Adrenal gland (tissue), 12 donors: ENCODE data around the gene PHAX. TPM values are rescaled to one million over a fixed set of nuclear protein-coding genes. Genes with fewer than 3 reads are reported as not detected.

Experiments
- DNase-seq, 7 donors: peaks; one replicate each; pipeline ENCODE4 v3.0.0-alpha.2; 2019 to 2020
- H3K27ac ChIP-seq, 5 donors: fragments of 200-600 bp; sonication (generic) in 4 of 5; 1 replicate in 3 of 5; 2 replicates in 2 of 5; pipeline versions ENCODE4 v1.5.1 to v1.8.0; 2016 to 2020; ENCODE audit warnings: mild to moderate bottlenecking in 1 of 5
- H3K27me3 ChIP-seq: fragments of 200-600 bp; 2 replicates; pipeline ENCODE4 v1.8.0; 2021
- H3K36me3 ChIP-seq, 2 donors: fragments of 200-600 bp; replicated peaks in 1 of 2; 1 replicate in 1 of 2; 2 replicates in 1 of 2; pipeline versions ENCODE4 v1.5.1 to v1.8.0; 2018 to 2022
- H3K4me1 ChIP-seq, 2 donors: fragments of 200-600 bp; replicated peaks in 1 of 2; 1 replicate in 1 of 2; 2 replicates in 1 of 2; pipeline versions ENCODE4 v1.5.1 to v1.8.0; 2018 to 2021
- H3K4me3 ChIP-seq, 4 donors: fragments of 200-600 bp; sonication (generic) in 3 of 4; one replicate each; pipeline ENCODE4 v1.5.1; 2016 to 2018
- H3K9me3 ChIP-seq, 3 donors: fragments of 200-600 bp; sonication (generic) in 1 of 3; replicated peaks in 1 of 3; 1 replicate in 2 of 3; 2 replicates in 1 of 3; pipeline versions ENCODE4 v1.5.1 to v1.8.0; 2016 to 2021
- POLR2A ChIP-seq, 2 donors: fragments of 450-650 bp; IDR thresholded peaks; one replicate each; pipeline ENCODE4 v1.6.1; 2017; ENCODE audit warnings: antibody characterized with exemption in 2 of 2, mild to moderate bottlenecking in 2 of 2, moderate library complexity in 1 of 2
- WGBS, 4 donors: extraction: QIAGEN DNeasy Blood & Tissue Kit in 2 of 4; methylation state at CpG; one replicate each; pipeline versions ENCODE4 v1.1.5 to v1.1.7; 2013 to 2017; 5-methylcytosine and 5-hydroxymethylcytosine counted together
- intact Hi-C, 2 donors: fragments of 100-400 bp; cut with DNase I; formaldehyde crosslinking; loops; one replicate each; pipeline versions ENCODE4 v1.14.1 to v1.15.0; 2022 to 2023
- polyA plus RNA-seq, 3 donors: library from polyadenylated mRNA; stranded (reverse); fragments of 200-250 nt in 2 of 3; fragments of 350-450 nt in 1 of 3; fragmentation: Illumina TruSeq in 1 of 3; extraction: RNeasy Lipid Tissue Mini Kit (QIAGEN cat#74804) in 1 of 3; gene quantifications; one replicate each; pipeline ENCODE4 v1.2.3, GENCODE V29; 2013 to 2014
- small RNA-seq, 2 donors: library from RNA; depleted of rRNA; stranded (forward); fragments of <200 nt; gene quantifications; one replicate each; pipeline ENCODE3, GENCODE V24; 2016
- total RNA-seq, 9 donors: library from RNA; depleted of rRNA in 4 of 9; stranded (reverse); fragments of >200 nt in 4 of 9; fragments of 120-200 nt in 1 of 9; fragmentation: NEBNext Ultra II Directional in 1 of 9; extraction: Animal tissue kit (Norgen Biotek cat#: 25700) in 1 of 9; gene quantifications; one replicate each; pipeline versions ENCODE4 v1.1.0 to v1.2.4, GENCODE V29; 2013 to 2023
- TF ChIP-seq, protein P1 (sequence below), 6 experiments: fragments of 450-650 bp in 4 of 6; fragments of 200-600 bp in 2 of 6; sonication (generic) in 1 of 6; IDR thresholded peaks; 1 replicate in 5 of 6; 2 replicates in 1 of 6; pipeline versions ENCODE4 v1.5.1 to v1.8.0; 2016 to 2021; ENCODE audit warnings: antibody characterized with exemption in 6 of 6, mild to moderate bottlenecking in 2 of 6, moderate library complexity in 1 of 6
- donor health status: healthy with polysubstance abuse.
- donor health status: Bipolar disorder and iron deficiency.
- donor health status: DM: yes; HTN: yes; CAD: no.
- donor health status: DM: no; HTN: no; CAD: no.
- donor health status: DM: no; HTN: no; CAD: no.
- donor health status: DM: yes; HTN: yes; CAD: no.

PHAX gene
- total and polyA plus RNA-seq, 12 donors: 10.8 to 88.2 (median 38.0) TPM

DNA sequence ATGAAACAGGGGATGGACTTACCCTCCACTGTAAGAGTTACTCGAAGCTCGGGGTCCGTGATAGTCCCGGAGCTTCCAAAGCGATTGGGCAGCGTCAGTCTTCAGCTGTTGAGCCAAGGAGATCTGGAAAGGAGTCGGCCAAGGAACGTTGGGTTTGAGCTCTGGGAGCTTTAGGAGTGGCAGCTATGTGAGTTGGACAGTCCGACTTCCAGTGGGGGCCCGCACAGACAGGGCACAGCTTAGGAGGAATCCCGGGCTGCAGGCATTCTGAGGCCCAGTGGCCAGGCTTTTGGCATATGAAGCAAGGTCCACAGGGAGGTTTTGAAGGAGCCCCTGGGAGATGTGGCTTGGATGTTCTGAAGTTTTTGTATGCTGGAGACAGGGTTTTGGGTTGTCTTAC, 72.7 kb downstream of the PHAX start:
- no peaks in the 10 kb centered on the region for H3K36me3 ChIP-seq
- H3K4me1 ChIP-seq: no peaks in the 10 kb centered on the region
- H3K27me3 ChIP-seq: no peaks in the 10 kb centered on the region
- no peak overlapping the region for H3K4me3 ChIP-seq
- WGBS, 4 donors: 75 to 85% (median 83%) methylated on average over 7 to 11 of the region's 11 CpGs
- no peaks in the 10 kb centered on the region for H3K9me3 ChIP-seq
- no peak overlapping the region for H3K27ac ChIP-seq
- DNase-seq: no peak
- TF ChIP-seq POLR2A (IDR thresholded peaks at IDR 0.05): no peak
- TF ChIP-seq, protein P1, sequence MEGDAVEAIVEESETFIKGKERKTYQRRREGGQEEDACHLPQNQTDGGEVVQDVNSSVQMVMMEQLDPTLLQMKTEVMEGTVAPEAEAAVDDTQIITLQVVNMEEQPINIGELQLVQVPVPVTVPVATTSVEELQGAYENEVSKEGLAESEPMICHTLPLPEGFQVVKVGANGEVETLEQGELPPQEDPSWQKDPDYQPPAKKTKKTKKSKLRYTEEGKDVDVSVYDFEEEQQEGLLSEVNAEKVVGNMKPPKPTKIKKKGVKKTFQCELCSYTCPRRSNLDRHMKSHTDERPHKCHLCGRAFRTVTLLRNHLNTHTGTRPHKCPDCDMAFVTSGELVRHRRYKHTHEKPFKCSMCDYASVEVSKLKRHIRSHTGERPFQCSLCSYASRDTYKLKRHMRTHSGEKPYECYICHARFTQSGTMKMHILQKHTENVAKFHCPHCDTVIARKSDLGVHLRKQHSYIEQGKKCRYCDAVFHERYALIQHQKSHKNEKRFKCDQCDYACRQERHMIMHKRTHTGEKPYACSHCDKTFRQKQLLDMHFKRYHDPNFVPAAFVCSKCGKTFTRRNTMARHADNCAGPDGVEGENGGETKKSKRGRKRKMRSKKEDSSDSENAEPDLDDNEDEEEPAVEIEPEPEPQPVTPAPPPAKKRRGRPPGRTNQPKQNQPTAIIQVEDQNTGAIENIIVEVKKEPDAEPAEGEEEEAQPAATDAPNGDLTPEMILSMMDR (IDR thresholded peaks at IDR 0.05): no peak
- intact Hi-C loops: no loop called here

DNA sequence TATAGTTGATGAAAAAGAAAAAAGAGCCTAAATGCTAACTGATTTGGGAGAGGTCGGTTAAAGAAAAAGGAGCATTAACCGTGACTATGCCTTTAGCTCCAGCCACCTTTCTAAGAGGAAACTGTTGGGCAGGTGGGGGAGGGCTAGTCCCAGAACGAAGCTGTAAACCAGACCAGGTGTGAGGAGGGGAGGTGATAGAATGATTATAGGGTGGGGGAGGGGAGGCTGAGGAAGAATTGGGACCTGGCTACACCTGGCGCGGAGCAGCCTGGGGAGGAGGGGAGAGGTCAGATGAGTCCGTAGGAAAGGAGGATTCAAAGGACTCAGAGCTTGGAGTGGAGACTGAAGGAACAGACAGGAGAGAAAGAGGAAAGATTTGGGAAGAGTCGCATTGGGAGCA, 73.4 kb downstream of the PHAX start:
- Histone ChIP-seq H3K9me3 (no peaks in the 10 kb centered on the region), H3K36me3 (no peaks in the 10 kb centered on the region), H3K4me3 (no peak overlapping the region), H3K4me1 (no peaks in the 10 kb centered on the region), H3K27me3 (no peaks in the 10 kb centered on the region), H3K27ac (no peak overlapping the region)
- no peak for TF ChIP-seq POLR2A (IDR thresholded peaks at IDR 0.05)
- TF ChIP-seq, protein P1 (IDR thresholded peaks at IDR 0.05): no peak
- WGBS, 4 donors: 68 to 74% (median 70%) methylated on average over 7 of the region's 7 CpGs
- intact Hi-C loops: loop anchor here in 1 of 2 donors (2.0 kb wide), 1 partner anchor 107 kb away; no protein-coding TSS in a partner anchor
- no peak for DNase-seq

DNA sequence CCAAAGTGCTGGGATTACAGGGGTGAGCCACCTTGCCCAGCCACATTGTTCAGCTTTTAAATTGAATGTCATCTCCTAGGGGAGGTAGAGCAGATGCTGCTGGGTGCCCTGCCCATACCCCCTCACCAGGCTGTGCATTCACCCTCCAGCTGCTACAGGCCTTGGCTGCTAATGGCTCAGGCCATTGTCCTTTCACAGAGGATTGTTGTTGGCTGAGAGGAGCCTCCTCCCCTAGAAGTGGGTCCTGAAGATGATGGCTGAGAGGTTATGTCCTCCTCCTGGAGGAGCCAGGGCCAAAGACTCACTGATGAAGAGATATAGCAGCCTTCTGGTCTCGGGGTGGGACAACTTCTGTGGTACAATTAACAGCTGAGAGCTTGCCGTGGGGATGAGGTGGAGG, 74.6 kb downstream of the PHAX start:
- whole genome bisulfite sequencing, 4 donors: 74 to 92% (median 83%) methylated on average over 2 of the region's 2 CpGs
- no peak for TF ChIP-seq POLR2A (IDR thresholded peaks at IDR 0.05)
- TF ChIP-seq, protein P1 (IDR thresholded peaks at IDR 0.05): no peak
- Histone ChIP-seq H3K4me1 (no peaks in the 10 kb centered on the region), H3K4me3 (no peak overlapping the region), H3K9me3 (no peaks in the 10 kb centered on the region), H3K27me3 (no peaks in the 10 kb centered on the region), H3K27ac (no peak overlapping the region), H3K36me3 (no peaks in the 10 kb centered on the region)
- intact Hi-C loops: loop anchor here (2.0 to 5.0 kb wide), 2 partner anchors 102 to 105 kb away; partner anchors contain the start of gene LMNB1 (in 1 of the 2)
- no peak for DNase-seq

DNA sequence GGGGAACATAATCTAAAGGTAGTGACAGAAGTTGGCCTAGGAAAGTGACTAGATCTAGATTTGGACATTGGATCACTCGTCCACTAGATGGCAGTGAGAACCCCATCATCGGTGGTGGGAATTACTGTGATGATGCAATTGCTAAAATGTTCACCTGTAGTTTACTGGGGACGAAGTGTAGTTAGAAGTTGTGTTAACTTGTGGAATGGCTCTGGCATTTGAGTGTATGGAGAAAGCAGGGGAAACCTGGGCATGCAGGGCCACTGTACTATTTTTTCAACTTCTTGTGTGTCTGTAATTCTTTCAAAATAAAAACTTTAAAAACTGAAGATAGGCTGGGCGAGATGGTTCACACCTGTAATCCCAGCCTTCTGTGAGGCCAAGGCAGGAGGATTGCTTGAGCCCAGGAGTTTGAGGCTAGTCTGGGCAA, 75.5 kb downstream of the PHAX start:
- no peaks in the 10 kb centered on the region for H3K4me1 ChIP-seq
- DNase-seq: peak; percentile 41 to 73 (median 55)

More for the DNA sequence above, 75.5 kb downstream of the PHAX start:
- Histone ChIP-seq H3K36me3 (no peaks in the 10 kb centered on the region), H3K4me3 (no peak overlapping the region), H3K9me3 (no peaks in the 10 kb centered on the region), H3K27me3 (no peaks in the 10 kb centered on the region), H3K27ac (no peak overlapping the region)
- intact Hi-C loops: loop anchor here in 1 of 2 donors (5.0 kb wide), 1 partner anchor 101 kb away; the partner anchor contains the start of gene LMNB1
- TF ChIP-seq POLR2A (IDR thresholded peaks at IDR 0.05): no peak
- TF ChIP-seq, protein P1 (IDR thresholded peaks at IDR 0.05): peak; percentile 57 to 88 (median 82)
- 21 to 24% (median 23%) methylated on average over 4 of the region's 4 CpGs for WGBS, 4 donors

Small RNA genes lying within 50 kb of the gene (small RNA-seq; reads per million reads assigned to genes)
- gene BOLA3P3 (0 reads per million in 2 donors), gene RNU6-290P (0 reads per million in 2 donors)

Other genes with a start within 250 kb of the PHAX start
- 10 to 100 TPM in 8 of 9 donors, 1 to 10 TPM in 1; 4.0 to 80.9 (median 30.6) TPM for gene GRAMD2B, start 177.5 kb upstream of the PHAX start, total RNA-seq
- gene GRAMD2B, start 177.5 kb upstream of the PHAX start, polyA plus RNA-seq: 10 to 100 TPM; 10.6 to 19.2 (median 14.6) TPM
- gene ALDH7A1, start 5.7 kb upstream of the PHAX start, total RNA-seq: 100 to 1,000 TPM in 1 of 9 donors, 10 to 100 TPM in 8; 34.6 to 112 (median 55.3) TPM
- gene ALDH7A1, start 5.7 kb upstream of the PHAX start, polyA plus RNA-seq: 100 to 1,000 TPM in 1 of 3 donors, 10 to 100 TPM in 2; 68.1 to 110 (median 91.7) TPM
- gene LMNB1, start 176.2 kb downstream of the PHAX start, total RNA-seq: 10 to 100 TPM in 1 of 9 donors, 1 to 10 TPM in 8; 4.6 to 25.0 (median 6.1) TPM
- gene LMNB1, start 176.2 kb downstream of the PHAX start, polyA plus RNA-seq: 1 to 10 TPM in 2 of 3 donors, under 1 TPM in 1; 0.97 to 6.4 (median 1.2) TPM